Measurements from ENCODE around the gene IQCK.
A peak's percentile ranks its signal among the peaks of the same experiment; 100 is the strongest.
"Not testable (repeated sequence)": the region's sequence is repeated elsewhere in the genome, so short reads cannot be mapped to it uniquely, and the experiment has no call there.

Gene IQCK

GRCh38 chr16:19710191-19710908, 7.7 kb upstream of the IQCK start:
- H3K9ac ChIP-seq (ENCODE audit: insufficient read length), result no peak overlapping the region
- no peak for TF ChIP-seq FOXP2 (optimal IDR thresholded peaks at IDR 0.05; ENCODE audit: control extremely low read depth, extremely low read length, insufficient read depth)
- no peak for TF ChIP-seq EZH2 (IDR thresholded peaks at IDR 0.05)
- TF ChIP-seq POLR2AphosphoS5 (IDR thresholded peaks at IDR 0.05; ENCODE audit: borderline replicate concordance, low read depth, low read length), result no peak
- H3K4me3 ChIP-seq, result no peak overlapping the region
- no peak for DNase-seq (ENCODE audit: low read depth, low spot score)
- H3K36me3 ChIP-seq (ENCODE audit: insufficient read depth, low read length), result peaks cover 79% of the 10 kb centered on the region
- no peaks in the 10 kb centered on the region for H3K9me3 ChIP-seq (ENCODE audit: low read depth, low read length)
- no peak overlapping the region for H3K27ac ChIP-seq

GRCh38 chr16:19710991-19711545, 7.0 kb upstream of the IQCK start:
- Histone ChIP-seq H3K36me3 (ENCODE audit: insufficient read depth, low read length) (peaks cover 76% of the 10 kb centered on the region), H3K9me3 (ENCODE audit: low read depth, low read length) (no peaks in the 10 kb centered on the region), H3K9ac (ENCODE audit: insufficient read length) (no peak overlapping the region)

GRCh38 chr16:19711643-19712042, 6.4 kb upstream of the IQCK start:
- Histone ChIP-seq H3K27ac (no peak overlapping the region), H3K4me3 (no peak overlapping the region), H3K36me3 (ENCODE audit: insufficient read depth, low read length) (peaks cover 70% of the 10 kb centered on the region), H3K9ac (ENCODE audit: insufficient read length) (no peak overlapping the region), H3K9me3 (ENCODE audit: low read depth, low read length) (no peaks in the 10 kb centered on the region)
- DNase-seq (ENCODE audit: low read depth, low spot score), result no peak
- TF ChIP-seq POLR2AphosphoS5 (IDR thresholded peaks at IDR 0.05; ENCODE audit: borderline replicate concordance, low read depth, low read length) (no peak), EZH2 (IDR thresholded peaks at IDR 0.05) (no peak), FOXP2 (optimal IDR thresholded peaks at IDR 0.05; ENCODE audit: control extremely low read depth, extremely low read length, insufficient read depth) (no peak)

More at GRCh38 chr16:19710991-19711545, 7.0 kb upstream of the IQCK start:
- no peak for DNase-seq (ENCODE audit: low read depth, low spot score)
- no peak overlapping the region for H3K4me3 ChIP-seq
- TF ChIP-seq FOXP2 (optimal IDR thresholded peaks at IDR 0.05; ENCODE audit: control extremely low read depth, extremely low read length, insufficient read depth), result no peak
- no peak for TF ChIP-seq POLR2AphosphoS5 (IDR thresholded peaks at IDR 0.05; ENCODE audit: borderline replicate concordance, low read depth, low read length)
- TF ChIP-seq EZH2 (IDR thresholded peaks at IDR 0.05), result no peak
- no peak overlapping the region for H3K27ac ChIP-seq

GRCh38 chr16:19712418-19713058, 5.5 kb upstream of the IQCK start:
- Histone ChIP-seq H3K9ac (ENCODE audit: insufficient read length) (no peak overlapping the region), H3K36me3 (ENCODE audit: insufficient read depth, low read length) (peaks cover 63% of the 10 kb centered on the region), H3K4me3 (no peak overlapping the region), H3K9me3 (ENCODE audit: low read depth, low read length) (no peaks in the 10 kb centered on the region), H3K27ac (no peak overlapping the region)
- TF ChIP-seq EZH2 (IDR thresholded peaks at IDR 0.05) (no peak), FOXP2 (optimal IDR thresholded peaks at IDR 0.05; ENCODE audit: control extremely low read depth, extremely low read length, insufficient read depth) (no peak), POLR2AphosphoS5 (IDR thresholded peaks at IDR 0.05; ENCODE audit: borderline replicate concordance, low read depth, low read length) (no peak)
- DNase-seq (ENCODE audit: low read depth, low spot score), result no peak

GRCh38 chr16:19713697-19714096, 4.4 kb upstream of the IQCK start:
- Histone ChIP-seq H3K27ac (no peak overlapping the region), H3K9me3 (ENCODE audit: low read depth, low read length) (no peaks in the 10 kb centered on the region), H3K4me3 (no peak overlapping the region), H3K36me3 (ENCODE audit: insufficient read depth, low read length) (peaks cover 57% of the 10 kb centered on the region), H3K9ac (ENCODE audit: insufficient read length) (no peak overlapping the region)
- no peak for TF ChIP-seq EZH2 (IDR thresholded peaks at IDR 0.05)
- TF ChIP-seq FOXP2 (optimal IDR thresholded peaks at IDR 0.05; ENCODE audit: control extremely low read depth, extremely low read length, insufficient read depth), result no peak
- TF ChIP-seq POLR2AphosphoS5 (IDR thresholded peaks at IDR 0.05; ENCODE audit: borderline replicate concordance, low read depth, low read length), result no peak
- no peak for DNase-seq (ENCODE audit: low read depth, low spot score)

GRCh38 chr16:19715566-19715965, 2.5 kb upstream of the IQCK start:
- H3K36me3 ChIP-seq (ENCODE audit: insufficient read depth, low read length), result peaks cover 43% of the 10 kb centered on the region
- H3K27ac ChIP-seq, result no peak overlapping the region
- H3K9me3 ChIP-seq (ENCODE audit: low read depth, low read length), result no peaks in the 10 kb centered on the region
- H3K4me3 ChIP-seq, result no peak overlapping the region
- TF ChIP-seq EZH2 (IDR thresholded peaks at IDR 0.05) (no peak), POLR2AphosphoS5 (IDR thresholded peaks at IDR 0.05; ENCODE audit: borderline replicate concordance, low read depth, low read length) (no peak), FOXP2 (optimal IDR thresholded peaks at IDR 0.05; ENCODE audit: control extremely low read depth, extremely low read length, insufficient read depth) (no peak)
- no peak for DNase-seq (ENCODE audit: low read depth, low spot score)
- H3K9ac ChIP-seq (ENCODE audit: insufficient read length), result no peak overlapping the region

GRCh38 chr16:19716183-19716582, 1.9 kb upstream of the IQCK start:
- Histone ChIP-seq H3K9me3 (ENCODE audit: low read depth, low read length) (no peaks in the 10 kb centered on the region), H3K4me3 (peak overlapping the region; percentile 88), H3K27ac (no peak overlapping the region), H3K9ac (ENCODE audit: insufficient read length) (peak overlapping the region; percentile 25), H3K36me3 (ENCODE audit: insufficient read depth, low read length) (peaks cover 38% of the 10 kb centered on the region)
- no peak for DNase-seq (ENCODE audit: low read depth, low spot score)
- no peak for TF ChIP-seq POLR2AphosphoS5 (IDR thresholded peaks at IDR 0.05; ENCODE audit: borderline replicate concordance, low read depth, low read length)
- TF ChIP-seq EZH2 (IDR thresholded peaks at IDR 0.05), result no peak
- no peak for TF ChIP-seq FOXP2 (optimal IDR thresholded peaks at IDR 0.05; ENCODE audit: control extremely low read depth, extremely low read length, insufficient read depth)

GRCh38 chr16:19716728-19717127, 1.3 kb upstream of the IQCK start:
- Histone ChIP-seq H3K4me3 (peak overlapping the region; percentile 88), H3K36me3 (ENCODE audit: insufficient read depth, low read length) (peaks cover 32% of the 10 kb centered on the region), H3K9ac (ENCODE audit: insufficient read length) (peak overlapping the region; percentile 92)
- not testable (repeated sequence) for DNase-seq (ENCODE audit: low read depth, low spot score); H3K27ac ChIP-seq; H3K9me3 ChIP-seq (ENCODE audit: low read depth, low read length)

Measured in SK-N-MC (cell line).